SJCRH30 (cell line): ENCODE results near the gene GLOD5. TPM values are rescaled to one million over a fixed set of nuclear protein-coding genes. Genes with fewer than 3 reads are reported as not detected.

ENCODE experiments used
- DNase-seq, 2 experiments: peaks; one replicate each; pipeline ENCODE4 v3.0.0-alpha.2; 2015 to 2020
- H3K27ac ChIP-seq: fragments of 250-450 bp; sonication (Bioruptor Pico); 2 replicates; pipeline ENCODE4 v1.5.1; 2020; ENCODE audit warnings: mild to moderate bottlenecking, moderate library complexity
- H3K27me3 ChIP-seq: fragments of 250-450 bp; sonication (Bioruptor Pico); 2 replicates; pipeline ENCODE4 v1.5.1; 2020; ENCODE audit warnings: mild to moderate bottlenecking, moderate library complexity
- H3K36me3 ChIP-seq: fragments of 250-450 bp; sonication (Bioruptor Pico); 2 replicates; pipeline ENCODE4 v1.5.1; 2020; ENCODE audit warnings: mild to moderate bottlenecking, moderate library complexity
- H3K4me1 ChIP-seq: fragments of 250-450 bp; sonication (Bioruptor Pico); 2 replicates; pipeline ENCODE4 v1.5.1; 2020; ENCODE audit warnings: mild to moderate bottlenecking, moderate library complexity
- H3K4me3 ChIP-seq: fragments of 250-450 bp; sonication (Bioruptor Pico); 2 replicates; pipeline ENCODE4 v1.5.1; 2020; ENCODE audit warnings: mild to moderate bottlenecking, moderate library complexity
- H3K9me3 ChIP-seq: fragments of 250-450 bp; sonication (Bioruptor Pico); replicated peaks from 2 replicates; pipeline ENCODE4 v1.5.1; 2020; ENCODE audit warnings: mild to moderate bottlenecking, moderate library complexity
- total RNA-seq: library from RNA; depleted of rRNA; stranded (reverse); fragments of >200 nt; shearing (Covaris generic); gene quantifications from 2 replicates; pipeline ENCODE4 v1.2.3, GENCODE V29; 2014

Gene GLOD5
- total RNA-seq, 1 experiment from 2014 or later = not detected

- H3K4me3 ChIP-seq = no peak overlapping the region
- H3K36me3 ChIP-seq = no peaks in the 10 kb centered on the region
- H3K4me1 ChIP-seq = no peaks in the 10 kb centered on the region
- H3K27me3 ChIP-seq = no peaks in the 10 kb centered on the region
- H3K27ac ChIP-seq = no peak overlapping the region
- DNase-seq = no peak
- no peaks in the 10 kb centered on the region for H3K9me3 ChIP-seq
These were observed 21.2 kb downstream of the GLOD5 start for GRCh38 chrX:48782795-48783194.

GRCh38 chrX:48784726-48785125, 23.2 kb downstream of the GLOD5 start:
- Histone ChIP-seq H3K9me3 (no peaks in the 10 kb centered on the region), H3K27ac (no peak overlapping the region), H3K4me3 (no peak overlapping the region), H3K36me3 (no peaks in the 10 kb centered on the region), H3K27me3 (no peaks in the 10 kb centered on the region), H3K4me1 (no peaks in the 10 kb centered on the region)
- no peak for DNase-seq

GRCh38 chrX:48785186-48785539, 23.6 kb downstream of the GLOD5 start:
- H3K4me1 ChIP-seq = no peaks in the 10 kb centered on the region
- H3K27me3 ChIP-seq = no peaks in the 10 kb centered on the region
- H3K4me3 ChIP-seq = no peak overlapping the region
- DNase-seq = no peak
- no peaks in the 10 kb centered on the region for H3K9me3 ChIP-seq
- no peak overlapping the region for H3K27ac ChIP-seq
- no peaks in the 10 kb centered on the region for H3K36me3 ChIP-seq

GRCh38 chrX:48785540-48786214, 24.1 kb downstream of the GLOD5 start:
- no peak for DNase-seq
- Histone ChIP-seq H3K36me3 (no peaks in the 10 kb centered on the region), H3K4me1 (no peaks in the 10 kb centered on the region), H3K27ac (no peak overlapping the region), H3K27me3 (no peaks in the 10 kb centered on the region), H3K9me3 (no peaks in the 10 kb centered on the region), H3K4me3 (no peak overlapping the region)

GRCh38 chrX:48786341-48786800, 24.8 kb downstream of the GLOD5 start, which contains the start of gene GATA1:
Gene GATA1, plus strand, starts transcription at chrX:48786590. Its CDS starts 4,520 bp downstream, at chrX:48791110.
- no peaks in the 10 kb centered on the region for H3K36me3 ChIP-seq
- H3K9me3 ChIP-seq = no peaks in the 10 kb centered on the region
- no peak within 1 kb of the TSS for H3K27ac ChIP-seq
- no peak for DNase-seq
- no peaks in the 10 kb centered on the region for H3K27me3 ChIP-seq
- H3K4me1 ChIP-seq = no peaks in the 10 kb centered on the region
- H3K4me3 ChIP-seq = no peak within 1 kb of the TSS

- H3K36me3 ChIP-seq = no peaks in the 10 kb centered on the region
- DNase-seq = no peak
- no peak overlapping the region for H3K4me3 ChIP-seq
- no peak overlapping the region for H3K27ac ChIP-seq
- H3K27me3 ChIP-seq = no peaks in the 10 kb centered on the region
- no peaks in the 10 kb centered on the region for H3K4me1 ChIP-seq
- no peaks in the 10 kb centered on the region for H3K9me3 ChIP-seq
These were observed 25.4 kb downstream of the GLOD5 start for GRCh38 chrX:48786825-48787504.

- Histone ChIP-seq H3K36me3 (no peaks in the 10 kb centered on the region), H3K9me3 (no peaks in the 10 kb centered on the region), H3K4me3 (no peak overlapping the region), H3K4me1 (no peaks in the 10 kb centered on the region), H3K27me3 (no peaks in the 10 kb centered on the region), H3K27ac (no peak overlapping the region)
- DNase-seq = no peak
These were observed 26.2 kb downstream of the GLOD5 start for GRCh38 chrX:48787505-48788443.

- Histone ChIP-seq H3K36me3 (no peaks in the 10 kb centered on the region), H3K4me1 (no peaks in the 10 kb centered on the region), H3K27me3 (no peaks in the 10 kb centered on the region), H3K9me3 (no peaks in the 10 kb centered on the region), H3K27ac (no peak overlapping the region), H3K4me3 (no peak overlapping the region)
- no peak for DNase-seq
These were observed 28.0 kb downstream of the GLOD5 start for GRCh38 chrX:48789366-48790220.

GRCh38 chrX:48790477-48790876, 28.9 kb downstream of the GLOD5 start:
- DNase-seq = no peak

GRCh38 chrX:48791063-48791820, 29.7 kb downstream of the GLOD5 start:
- Histone ChIP-seq H3K36me3 (no peaks in the 10 kb centered on the region), H3K4me1 (no peaks in the 10 kb centered on the region), H3K27ac (no peak overlapping the region), H3K9me3 (no peaks in the 10 kb centered on the region), H3K4me3 (no peak overlapping the region), H3K27me3 (no peaks in the 10 kb centered on the region)
- DNase-seq = no peak

More at GRCh38 chrX:48790477-48790876, 28.9 kb downstream of the GLOD5 start:
- Histone ChIP-seq H3K4me3 (no peak overlapping the region), H3K27me3 (no peaks in the 10 kb centered on the region), H3K9me3 (no peaks in the 10 kb centered on the region), H3K36me3 (no peaks in the 10 kb centered on the region), H3K27ac (no peak overlapping the region), H3K4me1 (no peaks in the 10 kb centered on the region)

- no peak for DNase-seq
- Histone ChIP-seq H3K27ac (no peak overlapping the region), H3K4me1 (no peaks in the 10 kb centered on the region), H3K36me3 (no peaks in the 10 kb centered on the region), H3K9me3 (no peaks in the 10 kb centered on the region), H3K4me3 (no peak overlapping the region), H3K27me3 (no peaks in the 10 kb centered on the region)
These were observed 30.7 kb downstream of the GLOD5 start for GRCh38 chrX:48792219-48792618.

GRCh38 chrX:48793935-48794334, 32.4 kb downstream of the GLOD5 start:
- Histone ChIP-seq H3K27ac (no peak overlapping the region), H3K4me1 (no peaks in the 10 kb centered on the region), H3K9me3 (no peaks in the 10 kb centered on the region), H3K4me3 (no peak overlapping the region), H3K36me3 (no peaks in the 10 kb centered on the region), H3K27me3 (no peaks in the 10 kb centered on the region)
- no peak for DNase-seq

GRCh38 chrX:48794340-48794910, 32.9 kb downstream of the GLOD5 start:
- Histone ChIP-seq H3K4me3 (no peak overlapping the region), H3K27me3 (no peaks in the 10 kb centered on the region), H3K36me3 (no peaks in the 10 kb centered on the region), H3K9me3 (no peaks in the 10 kb centered on the region), H3K4me1 (no peaks in the 10 kb centered on the region), H3K27ac (no peak overlapping the region)
- no peak for DNase-seq
